Natural killer cell (primary cell): ENCODE data around the gene SGK2. TPM values are rescaled to one million over a fixed set of nuclear protein-coding genes. Genes with fewer than 3 reads are reported as not detected.

Source experiments
- ATAC-seq, 3 donors: fragments of 150-1000 bp in 2 of 3; fragments of 200-7000 bp in 1 of 3; cut with Tn5 transposase; 1 replicate in 1 of 3; 2 replicates in 2 of 3; pipeline ENCODE4 v1.10.0; 2021; ENCODE audit warnings: mild to moderate bottlenecking in 2 of 3, moderate library complexity in 2 of 3
- DNase-seq, 2 donors: peaks; one replicate each; pipeline versions ENCODE4 v3.0.0 to v3.0.0-alpha.2; 2013 to 2021; ENCODE audit warnings: mixed read lengths in 1 of 2
- H3K27ac ChIP-seq: one replicate; pipeline ENCODE4 v1.5.1; 2013; ENCODE audit warnings: mild to moderate bottlenecking, low read length
- H3K27me3 ChIP-seq: one replicate; pipeline ENCODE4 v1.6.1; 2013; ENCODE audit warnings: low read length; ENCODE audit not compliant: control insufficient read depth, insufficient read depth
- H3K36me3 ChIP-seq: one replicate; pipeline ENCODE4 v1.6.1; 2013; ENCODE audit warnings: low read length; ENCODE audit not compliant: control insufficient read depth, insufficient read depth
- H3K4me1 ChIP-seq: one replicate; pipeline ENCODE4 v1.6.1; 2013; ENCODE audit warnings: low read length; ENCODE audit not compliant: control insufficient read depth, insufficient read depth
- H3K4me3 ChIP-seq: one replicate; pipeline ENCODE4 v1.5.1; 2013; ENCODE audit warnings: low read length
- H3K9me3 ChIP-seq: one replicate; pipeline ENCODE4 v1.6.1; 2013; ENCODE audit warnings: low read length; ENCODE audit not compliant: control insufficient read depth, insufficient read depth
- H3K27ac Mint-ChIP-seq, 2 donors: one replicate each; pipeline ENCODE4 v1.8.0; 2022; ENCODE audit warnings: mild to moderate bottlenecking in 2 of 2, mixed read lengths in 2 of 2, moderate library complexity in 1 of 2
- H3K27me3 Mint-ChIP-seq, 2 donors: one replicate each; pipeline ENCODE4 v1.8.0; 2022; ENCODE audit warnings: low read depth in 2 of 2, mixed read lengths in 2 of 2
- H3K36me3 Mint-ChIP-seq: one replicate; pipeline ENCODE4 v1.8.0; 2022; ENCODE audit warnings: mixed read lengths
- H3K4me1 Mint-ChIP-seq, 2 donors: one replicate each; pipeline ENCODE4 v1.8.0; 2022; ENCODE audit warnings: mixed read lengths in 2 of 2
- H3K4me3 Mint-ChIP-seq: one replicate; pipeline ENCODE4 v1.8.0; 2022; ENCODE audit warnings: mild to moderate bottlenecking, moderate library complexity, mixed read lengths
- H3K9me3 Mint-ChIP-seq, 2 donors: one replicate each; pipeline ENCODE4 v1.8.0; 2022; ENCODE audit warnings: mixed read lengths in 2 of 2
- CTCF ChIP-seq: fragments of 200-600 bp; IDR thresholded peaks from one replicate; pipeline ENCODE4 v1.8.0; 2022; ENCODE audit warnings: antibody characterized with exemption
- WGBS: methylation state at CpG from one replicate; pipeline ENCODE4 v1.1.7; 2013; ENCODE audit warnings: missing lambda C conversion rate; ENCODE audit not compliant: insufficient coverage; 5-methylcytosine and 5-hydroxymethylcytosine counted together
- intact Hi-C: fragments of 100-400 bp; cut with micrococcal nuclease; formaldehyde crosslinking; loops from one replicate; pipeline ENCODE4 v1.14.2; 2022
- total RNA-seq, 4 donors: library from RNA; stranded (reverse); fragments of 120-200 nt in 1 of 4; gene quantifications; one replicate each; pipeline versions ENCODE4 v1.2.3 to v1.2.4, GENCODE V29; 2013 to 2022

Gene SGK2
- total RNA-seq, 3 donors from 2014 or later (not counting 1 experiment from before 2014, with no cell fraction given), result 0.48 to 1.2 (median 0.61) TPM

DNA sequence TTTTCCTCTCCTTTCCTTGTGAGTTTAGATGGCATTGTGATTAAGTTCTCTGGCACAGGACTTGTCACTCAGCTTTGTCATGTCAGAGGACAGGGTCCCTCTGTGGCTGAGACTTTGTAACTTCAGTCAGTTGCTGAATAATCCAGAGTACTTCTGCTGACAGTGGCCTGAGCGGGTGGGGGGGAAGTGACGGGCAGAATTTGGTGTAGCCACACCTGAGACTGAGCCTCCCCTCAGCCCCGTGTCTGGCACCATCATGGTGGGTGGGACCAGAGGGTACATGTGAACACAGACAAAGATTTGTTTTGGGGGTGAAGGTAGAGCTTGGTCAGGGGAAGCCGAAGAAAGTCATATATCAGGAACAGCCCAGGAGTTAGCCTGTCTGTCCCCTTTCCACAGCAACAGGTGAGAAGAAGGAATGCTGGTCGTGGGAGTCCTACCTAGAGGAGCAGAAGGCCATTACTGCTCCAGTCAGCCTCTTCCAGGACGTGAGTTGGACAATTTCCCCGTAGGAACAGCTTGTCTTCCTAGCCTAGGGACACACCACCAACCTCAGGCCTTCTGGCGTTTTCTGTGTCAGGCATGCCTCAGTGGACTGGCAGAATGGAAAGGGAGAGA lies 30.5 kb upstream of the SGK2 start:
- no peak overlapping the region for H3K27ac Mint-ChIP-seq
- 82% methylated on average over 8 of the region's 8 CpGs for WGBS
- Histone ChIP-seq H3K27me3 (no peaks in the 10 kb centered on the region), H3K36me3 (no peaks in the 10 kb centered on the region), H3K9me3 (no peaks in the 10 kb centered on the region), H3K4me3 (no peak overlapping the region), H3K4me1 (no peaks in the 10 kb centered on the region), H3K27ac (no peak overlapping the region)
- no peaks in the 10 kb centered on the region for H3K36me3 Mint-ChIP-seq
- no peak overlapping the region for H3K4me3 Mint-ChIP-seq
- DNase-seq, result no peak
- intact Hi-C loops, result no loop called here
- H3K9me3 Mint-ChIP-seq, result no peaks in the 10 kb centered on the region
- H3K27me3 Mint-ChIP-seq, result peaks cover 0 to 3% of the 10 kb centered on the region in 2 donors
- no peak for ATAC-seq
- no peaks in the 10 kb centered on the region for H3K4me1 Mint-ChIP-seq
- TF ChIP-seq CTCF, result no peak

DNA sequence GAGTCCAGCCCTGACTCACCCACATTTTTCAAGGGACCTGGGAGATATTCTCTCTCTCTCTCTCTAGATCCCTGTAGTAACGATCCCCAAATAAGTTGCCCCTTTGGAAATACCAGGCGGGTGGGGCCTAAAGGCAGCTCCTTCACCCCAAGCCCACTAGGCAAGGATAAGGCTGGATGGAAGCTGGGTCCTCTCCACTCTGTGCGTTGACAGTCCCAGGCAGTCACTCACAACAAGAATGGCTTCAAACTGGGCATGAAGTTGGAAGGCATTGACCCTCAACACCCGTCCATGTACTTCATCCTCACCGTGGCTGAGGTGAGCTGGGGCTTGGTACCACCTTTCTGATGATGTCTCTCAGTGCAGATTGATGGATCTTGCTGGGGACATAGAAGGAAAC lies 29.8 kb upstream of the SGK2 start:
- H3K4me3 Mint-ChIP-seq, result no peak overlapping the region
- H3K36me3 Mint-ChIP-seq, result no peaks in the 10 kb centered on the region
- DNase-seq (no peak), ATAC-seq (no peak)
- H3K27me3 ChIP-seq, result no peaks in the 10 kb centered on the region
- H3K9me3 Mint-ChIP-seq, result no peaks in the 10 kb centered on the region
- no peak for TF ChIP-seq CTCF
- H3K27ac Mint-ChIP-seq, result no peak overlapping the region
- no peaks in the 10 kb centered on the region for H3K4me1 Mint-ChIP-seq
- no peaks in the 10 kb centered on the region for H3K9me3 ChIP-seq
- H3K36me3 ChIP-seq, result no peaks in the 10 kb centered on the region
- H3K27ac ChIP-seq, result no peak overlapping the region
- 88% methylated on average over 4 of the region's 5 CpGs for WGBS
- intact Hi-C loops, result no loop called here
- peaks cover 0 to 3% of the 10 kb centered on the region in 2 donors for H3K27me3 Mint-ChIP-seq
- no peaks in the 10 kb centered on the region for H3K4me1 ChIP-seq
- H3K4me3 ChIP-seq, result no peak overlapping the region

GRCh38 chr20:43529457-43530153 lies 29.2 kb upstream of the SGK2 start:
- H3K9me3 Mint-ChIP-seq, result no peaks in the 10 kb centered on the region
- no peak overlapping the region for H3K27ac Mint-ChIP-seq
- Histone ChIP-seq H3K9me3 (no peaks in the 10 kb centered on the region), H3K27me3 (no peaks in the 10 kb centered on the region), H3K4me1 (no peaks in the 10 kb centered on the region), H3K4me3 (no peak overlapping the region), H3K36me3 (no peaks in the 10 kb centered on the region), H3K27ac (no peak overlapping the region)
- H3K36me3 Mint-ChIP-seq, result no peaks in the 10 kb centered on the region
- WGBS, result 93% methylated on average over 3 of the region's 3 CpGs
- no peak overlapping the region for H3K4me3 Mint-ChIP-seq
- no peak for TF ChIP-seq CTCF
- no peaks in the 10 kb centered on the region for H3K4me1 Mint-ChIP-seq
- intact Hi-C loops, result no loop called here
- ATAC-seq (no peak), DNase-seq (no peak)
- peaks cover 0 to 3% of the 10 kb centered on the region in 2 donors for H3K27me3 Mint-ChIP-seq
